K562 (cell line): ENCODE measurements around the gene DMWD. TPM values are rescaled to one million over a fixed set of nuclear protein-coding genes. Genes with fewer than 3 reads are reported as not detected.

ENCODE experiments used
- ATAC-seq: fragments of 200-7000 bp; cut with Tn5 transposase; 3 replicates; pipeline ENCODE4 v1.9.1; 2020; ENCODE audit warnings: moderate library complexity
- BruUV-seq: library from RNA; stranded (reverse); fragments of 400-500 nt; replicated peaks from 2 replicates; lab custom pipeline; 2021; lab: Mats Ljungman, UMichigan
- CTCF ChIA-PET: fragments of 300-600 bp; formaldehyde crosslinking; extraction: SDS; loops from one replicate; lab custom pipeline; 2021; ENCODE audit warnings: low intra/inter-chr PET ratio; lab: Yijun Ruan, JAX
- POLR2A ChIA-PET: fragments of 300-600, 350-650 bp; sonication (Branson Sonifier 250); formaldehyde crosslinking; extraction: SDS; loops from one replicate; lab custom pipeline; 2021; ENCODE audit warnings: antibody characterized with exemption, inconsistent platforms; lab: Yijun Ruan, JAX
- DNase-seq, 4 experiments: peaks; one replicate each; pipeline versions ENCODE4 v3.0.0 to v3.0.0-alpha.2; 2011 to 2018; ENCODE audit warnings: low spot score in 3 of 4, mixed read lengths in 3 of 4; ENCODE audit errors: extremely low read depth in 1 of 4
- FAIRE-seq: peaks from 2 replicates; lab custom pipeline; 2011; peaks lifted over from hg19 to GRCh38; lab: Jason Lieb, UNC
- H2AFZ ChIP-seq: 2 replicates; pipeline ENCODE4 v1.6.0; 2011; ENCODE audit warnings: low read depth, low read length, control low read depth, inconsistent platforms
- H3K27ac ChIP-seq: fragments of 200-600 bp; 3 replicates; pipeline ENCODE4 v1.8.0; 2011; ENCODE audit warnings: low read depth, mild to moderate bottlenecking, control low read depth, inconsistent platforms, low read length, moderate library complexity, mixed read lengths; ENCODE audit errors: extremely low read depth
- H3K27me3 ChIP-seq, 2 experiments: fragments of 300-600 bp in 1 of 2; 2 replicates in 1 of 2; 3 replicates in 1 of 2; pipeline versions ENCODE4 v1.6.0 to v1.8.0; 2011; ENCODE audit warnings: inconsistent platforms in 2 of 2, low read length in 2 of 2, mild to moderate bottlenecking in 1 of 2, mixed read lengths in 1 of 2, moderate library complexity in 1 of 2; ENCODE audit not compliant: control insufficient read depth in 2 of 2, insufficient read depth in 2 of 2
- H3K36me3 ChIP-seq: fragments of 300-600 bp; 3 replicates; pipeline ENCODE4 v1.8.0; 2011; ENCODE audit warnings: mild to moderate bottlenecking, low read length, inconsistent platforms; ENCODE audit not compliant: control insufficient read depth, insufficient read depth
- H3K4me1 ChIP-seq, 2 experiments: fragments of 200-600 bp in 1 of 2; replicated peaks in 1 of 2; 2 replicates in 1 of 2; 3 replicates in 1 of 2; pipeline versions ENCODE4 v1.5.1 to v1.8.0; 2011; ENCODE audit warnings: inconsistent platforms in 2 of 2, low read length in 2 of 2, mild to moderate bottlenecking in 1 of 2, mixed read lengths in 1 of 2, moderate library complexity in 1 of 2; ENCODE audit not compliant: control insufficient read depth in 2 of 2, insufficient read depth in 2 of 2
- H3K4me2 ChIP-seq: 2 replicates; pipeline ENCODE4 v1.6.1; 2011; ENCODE audit warnings: low read length, control low read depth, inconsistent platforms, mixed read lengths; ENCODE audit not compliant: insufficient read depth
- H3K4me3 ChIP-seq: fragments of 200-600 bp; sonication (generic), shearing (Covaris generic); 2 replicates; pipeline ENCODE4 v1.5.1; 2016; ENCODE audit warnings: control low read depth, inconsistent platforms
- H3K79me2 ChIP-seq: fragments of 200-600 bp; 3 replicates; pipeline ENCODE4 v1.8.0; 2011; ENCODE audit warnings: low read length, inconsistent platforms; ENCODE audit not compliant: control insufficient read depth, insufficient read depth
- H3K9ac ChIP-seq, 2 experiments: 2 replicates each; pipeline versions ENCODE4 v1.6.0 to v1.6.1; 2011; ENCODE audit warnings: low read depth in 2 of 2, low read length in 2 of 2, control low read depth in 1 of 2, inconsistent platforms in 1 of 2, mild to moderate bottlenecking in 1 of 2, mixed read lengths in 1 of 2; ENCODE audit not compliant: insufficient read depth in 1 of 2
- H3K9me1 ChIP-seq: one replicate; pipeline ENCODE4 v1.6.0; 2011; ENCODE audit warnings: inconsistent platforms, mild to moderate bottlenecking, low read length, moderate library complexity; ENCODE audit not compliant: control insufficient read depth, insufficient read depth
- H3K9me3 ChIP-seq: replicated peaks from 2 replicates; pipeline ENCODE4 v1.5.1; 2011; ENCODE audit warnings: low read depth, low read length, inconsistent platforms; ENCODE audit not compliant: control insufficient read depth, insufficient read depth
- H4K20me1 ChIP-seq: replicated peaks from 2 replicates; pipeline ENCODE4 v1.6.1; 2011; ENCODE audit warnings: low read length, inconsistent platforms, mixed read lengths; ENCODE audit not compliant: control insufficient read depth, insufficient read depth
- CEBPB ChIP-seq: fragments of 450-650 bp; IDR thresholded peaks from 2 replicates; pipeline ENCODE4 v1.6.1; 2016; ENCODE audit warnings: missing genetic modification characterization, missing compliant biosample characterization
- YBX1 ChIP-seq: fragments of 450-650 bp; IDR thresholded peaks from 2 replicates; pipeline ENCODE4 v1.7.1; 2016; ENCODE audit warnings: mild to moderate bottlenecking
- ZNF280A ChIP-seq: fragments of 450-650 bp; IDR thresholded peaks from 2 replicates; pipeline ENCODE4 v1.6.1; 2018; ENCODE audit warnings: mild to moderate bottlenecking, low read depth; ENCODE audit not compliant: partially characterized antibody
- WGBS: fragments of 100-300 bp; shearing (Covaris generic); methylation state at CpG from one replicate; pipeline ENCODE4 v1.1.6; 2016; ENCODE audit warnings: low coverage, mixed read lengths; ENCODE audit not compliant: insufficient coverage; ENCODE audit errors: missing lambda C conversion rate; 5-methylcytosine and 5-hydroxymethylcytosine counted together
- in situ Hi-C: fragments of 300-500 bp; cut with MboI; formaldehyde crosslinking; loops from 4 replicates; pipeline ENCODE4 v1.15.0; 2018; ENCODE audit warnings: inconsistent platforms, mixed read lengths
- intact Hi-C: fragments of 100-400 bp; cut with micrococcal nuclease; formaldehyde crosslinking; loops from 2 replicates; pipeline ENCODE4 v1.14.2; 2022
- polyA plus RNA-seq, 8 experiments: library from polyadenylated mRNA; depleted of rRNA in 4 of 8; stranded (reverse) in 5 of 8; unstranded in 3 of 8; fragments of >200 nt; fragmentation: Nextera tagmentation in 2 of 8; fragmentation: Illumina TruSeq in 1 of 8; extraction: Ambion mirVana in 2 of 8; extraction: Trizol in 1 of 8; gene quantifications; 2 replicates each; pipeline versions ENCODE4 v1.2.1 to v1.2.3, GENCODE V29; 2011 to 2014; ENCODE audit warnings: inconsistent platforms in 1 of 8, missing spikeins in 1 of 8
- total RNA-seq, 7 experiments: library from RNA; depleted of rRNA in 6 of 7; stranded (reverse); fragments of >200 nt in 6 of 7; fragmentation: Illumina TruSeq in 2 of 7; extraction: Trizol in 2 of 7; gene quantifications; 2 replicates each; pipeline versions ENCODE4 v1.2.1 to v1.2.3, GENCODE V29; 2011 to 2021; ENCODE audit warnings: low replicate concordance in 1 of 7

The DMWD gene
- total and polyA plus RNA-seq, 9 of the 15 experiments (the other 6 are each of a cell fraction or from before 2014, with no cell fraction given): 4.7 to 54.6 (median 19.0) TPM

GRCh38 chr19:45757695-45758094 lies 35.0 kb downstream of the DMWD start:
- no peak overlapping the region for H3K4me2 ChIP-seq
- WGBS: 48% methylated on average over 9 of the region's 9 CpGs
- H3K27ac ChIP-seq: no peak overlapping the region
- intact Hi-C loops (no loop called here), in situ Hi-C loops (no loop called here)
- H3K9me1 ChIP-seq: no peaks in the 10 kb centered on the region
- no peaks in the 10 kb centered on the region for H4K20me1 ChIP-seq
- no peak for FAIRE-seq
- H3K79me2 ChIP-seq: no peaks in the 10 kb centered on the region
- H3K27me3 ChIP-seq: no peaks in the 10 kb centered on the region; a peak in 1 of 5 replicates
- POLR2A ChIA-PET: interaction anchor here (0.6 to 2.0 kb wide), 3 partner anchors 12 to 28 kb away, joined by 3 to 9 read pairs (median 3); partner anchors contain the start of gene SIX5
- ATAC-seq: no peak
- H3K9ac ChIP-seq: no peak overlapping the region
- no peak for DNase-seq
- no peaks in the 10 kb centered on the region for H3K36me3 ChIP-seq
- H3K4me1 ChIP-seq: peaks cover 0 to 15% of the 10 kb centered on the region in 2 experiments; a peak in 2 of 5 replicates
- H3K4me3 ChIP-seq: no peak overlapping the region
- CTCF ChIA-PET: no interaction called here
- no peak overlapping the region for H2AFZ ChIP-seq
- H3K9me3 ChIP-seq: no peaks in the 10 kb centered on the region
- TF ChIP-seq CEBPB (tag) (peak; percentile 31; the same call in 1 of the 2 replicates), YBX1 (no peak)
- no TSS peak for BruUV-seq

GRCh38 chr19:45754323-45754722 lies 38.3 kb downstream of the DMWD start:
- H4K20me1 ChIP-seq: no peaks in the 10 kb centered on the region
- intact Hi-C loops (no loop called here), in situ Hi-C loops (no loop called here)
- no peaks in the 10 kb centered on the region; a peak in 1 of 5 replicates for H3K27me3 ChIP-seq
- TF ChIP-seq ZNF280A: no peak
- H3K4me3 ChIP-seq: no peak overlapping the region
- no TSS peak for BruUV-seq
- H3K36me3 ChIP-seq: no peaks in the 10 kb centered on the region
- H3K9me1 ChIP-seq: no peaks in the 10 kb centered on the region
- no peak overlapping the region for H3K4me2 ChIP-seq
- H3K79me2 ChIP-seq: no peaks in the 10 kb centered on the region
- H3K9ac ChIP-seq: no peak overlapping the region
- peaks cover 0 to 5% of the 10 kb centered on the region in 2 experiments; a peak in 2 of 5 replicates for H3K4me1 ChIP-seq
- H3K27ac ChIP-seq: no peak overlapping the region
- DNase-seq (no peak), FAIRE-seq (no peak), ATAC-seq (no peak)
- H3K9me3 ChIP-seq: no peaks in the 10 kb centered on the region
- no peak overlapping the region for H2AFZ ChIP-seq
- POLR2A ChIA-PET: interaction anchor here (0.6 to 1.1 kb wide), 2 partner anchors 16 to 24 kb away, joined by 3 read pairs; partner anchors contain the start of gene FBXO46
- CTCF ChIA-PET: no interaction called here
- WGBS: 84% methylated on average over 8 of the region's 8 CpGs
